GM12874 (cell line): Measurements from ENCODE around the gene CACNA1A.

Experiments
- CTCF ChIP-seq: IDR thresholded peaks from 2 replicates; pipeline ENCODE4 v1.5.1; 2011; ENCODE audit warnings: low read depth, mild to moderate bottlenecking, control low read depth, low read length, moderate library complexity; ENCODE audit not compliant: insufficient read depth

The CACNA1A gene

GRCh38 chr19:13319526-13319925, 186.8 kb downstream of the CACNA1A start:
- no peak for TF ChIP-seq CTCF

- no peak for TF ChIP-seq CTCF
These were observed 188.1 kb downstream of the CACNA1A start for GRCh38 chr19:13318190-13318589.

GRCh38 chr19:13315495-13315894, 190.8 kb downstream of the CACNA1A start:
- TF ChIP-seq CTCF = no peak

GRCh38 chr19:13314761-13315160, 191.5 kb downstream of the CACNA1A start:
- no peak for TF ChIP-seq CTCF

- no peak for TF ChIP-seq CTCF
These were observed 192.4 kb downstream of the CACNA1A start for GRCh38 chr19:13313875-13314274.

- TF ChIP-seq CTCF = no peak
These were observed 196.4 kb downstream of the CACNA1A start for GRCh38 chr19:13309864-13310263.

- TF ChIP-seq CTCF = no peak
These were observed 202.7 kb downstream of the CACNA1A start for GRCh38 chr19:13303381-13304129.
